Prostate gland (tissue), 2 donors: ENCODE data around the gene NTN1. TPM values are rescaled to one million over a fixed set of nuclear protein-coding genes. Genes with fewer than 3 reads are reported as not detected.

Source experiments
- DNase-seq: peaks from one replicate; pipeline ENCODE4 v3.0.0-alpha.2; 2019; ENCODE audit warnings: low spot score
- H3K27ac ChIP-seq, 2 donors: fragments of 200-600 bp; sonication (generic); 2 replicates each; pipeline ENCODE4 v1.5.1; 2017 to 2019
- H3K27me3 ChIP-seq: fragments of 200-600 bp; sonication (generic); replicated peaks from 2 replicates; pipeline ENCODE4 v1.5.1; 2019; ENCODE audit not compliant: insufficient read depth
- H3K36me3 ChIP-seq, 2 donors: fragments of 200-600 bp; sonication (generic); 1 replicate in 1 of 2; 2 replicates in 1 of 2; pipeline versions ENCODE4 v1.5.1 to v1.8.1; 2017 to 2019
- H3K4me1 ChIP-seq: fragments of 200-600 bp; sonication (generic); replicated peaks from 2 replicates; pipeline ENCODE4 v1.5.1; 2019
- H3K4me3 ChIP-seq, 2 donors: fragments of 200-600 bp; sonication (generic); 2 replicates each; pipeline ENCODE4 v1.5.1; 2017 to 2019
- H3K9me3 ChIP-seq: fragments of 200-600 bp; sonication (generic); 2 replicates; pipeline ENCODE4 v1.5.1; 2017
- CTCF ChIP-seq, 4 experiments: fragments of 200-600 bp in 2 of 4; fragments of 450-650 bp in 2 of 4; sonication (generic) in 2 of 4; IDR thresholded peaks; 1 replicate in 3 of 4; 2 replicates in 1 of 4; pipeline ENCODE4 v1.5.1; 2016 to 2019; ENCODE audit warnings: antibody characterized with exemption in 4 of 4, mild to moderate bottlenecking in 2 of 4, moderate library complexity in 2 of 4
- POLR2A ChIP-seq: fragments of 450-650 bp; IDR thresholded peaks from one replicate; pipeline ENCODE4 v1.6.1; 2016; ENCODE audit warnings: antibody characterized with exemption, mild to moderate bottlenecking
- POLR2AphosphoS5 ChIP-seq: sonication (generic); formaldehyde crosslinking; IDR thresholded peaks from one replicate; pipeline ENCODE4 v1.6.1; 2017; ENCODE audit warnings: antibody characterized with exemption
- WGBS: methylation state at CpG from one replicate; pipeline ENCODE4 v1.1.5; 2018; 5-methylcytosine and 5-hydroxymethylcytosine counted together
- intact Hi-C: fragments of 100-400 bp; cut with DNase I; formaldehyde crosslinking; loops from one replicate; pipeline ENCODE4 v1.14.2; 2022
- total RNA-seq, 2 donors: library from RNA; depleted of rRNA; stranded (reverse); fragments of >200 nt; gene quantifications; one replicate each; pipeline ENCODE4 v1.1.0, GENCODE V29; 2016

Gene NTN1
- total RNA-seq, 2 donors from 2014 or later: 9.2 to 11.4 TPM

DNA sequence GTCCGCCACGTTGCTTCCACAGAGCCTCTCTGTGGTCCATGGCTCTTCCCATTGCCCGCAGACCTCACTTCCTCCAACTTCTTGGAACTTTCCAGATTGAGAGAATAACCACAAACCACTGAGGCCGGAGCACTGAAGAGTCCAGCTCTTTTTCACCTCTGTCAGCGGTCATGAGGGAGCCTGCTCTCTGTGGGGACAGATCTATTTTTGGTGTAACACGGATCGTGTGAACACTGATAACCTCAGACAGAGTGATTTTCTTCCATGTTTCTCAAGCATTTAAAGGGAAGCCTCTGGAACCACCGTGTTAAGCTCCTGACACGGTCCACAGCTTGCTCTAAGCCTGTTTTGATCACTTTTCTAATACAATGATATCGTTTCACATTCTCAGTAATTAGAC lies 49.7 kb downstream of the NTN1 start:
- Histone ChIP-seq H3K36me3 (no peaks in the 10 kb centered on the region), H3K27me3 (no peaks in the 10 kb centered on the region), H3K4me1 (no peaks in the 10 kb centered on the region), H3K4me3 (no peak overlapping the region), H3K9me3 (no peaks in the 10 kb centered on the region), H3K27ac (no peak overlapping the region)
- no peak for TF ChIP-seq POLR2A
- TF ChIP-seq POLR2AphosphoS5: no peak
- no peak for TF ChIP-seq CTCF (IDR thresholded peaks at IDR 0.05)
- intact Hi-C loops: no loop called here
- WGBS: 92% methylated on average over 10 of the region's 10 CpGs
- DNase-seq: no peak

DNA sequence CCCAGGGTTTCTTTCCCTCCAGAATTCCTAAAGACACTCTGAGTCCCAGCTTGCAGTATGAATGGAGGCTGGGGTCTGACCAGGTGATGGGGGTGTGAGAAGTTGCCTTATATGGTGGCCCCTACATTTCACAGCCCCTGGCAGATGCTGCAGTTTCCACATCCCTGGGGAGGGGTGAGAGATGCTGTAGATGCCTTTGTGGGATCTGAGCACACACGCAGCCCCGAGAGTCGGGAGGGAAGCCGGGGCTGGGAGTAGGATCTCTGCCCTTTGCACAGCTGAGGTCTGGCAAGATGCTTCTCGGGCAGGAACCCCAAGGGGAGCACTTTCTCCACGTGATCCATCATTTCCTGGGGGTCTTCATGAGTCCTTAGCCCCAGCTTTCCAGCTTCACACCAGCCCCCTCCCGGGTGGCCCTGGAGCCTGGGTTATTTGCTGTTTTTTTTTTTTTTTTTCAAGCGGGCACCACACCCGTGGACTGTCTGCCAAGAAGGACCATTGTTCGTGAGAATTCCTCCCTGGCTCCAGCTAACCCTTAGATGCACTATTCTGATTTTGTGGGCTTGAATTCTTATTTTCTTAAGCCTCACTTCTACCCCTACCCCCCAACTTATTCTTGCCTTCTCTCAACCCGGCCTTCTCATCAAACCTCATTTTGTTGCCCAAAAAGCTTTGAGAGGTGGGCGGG lies 50.6 kb downstream of the NTN1 start:
- Histone ChIP-seq H3K27me3 (no peaks in the 10 kb centered on the region), H3K36me3 (no peaks in the 10 kb centered on the region), H3K4me1 (no peaks in the 10 kb centered on the region), H3K4me3 (no peak overlapping the region), H3K27ac (peak overlapping the region in 1 of 2 donors; percentile 63), H3K9me3 (no peaks in the 10 kb centered on the region)
- DNase-seq: no peak
- intact Hi-C loops: no loop called here
- TF ChIP-seq POLR2AphosphoS5: no peak
- WGBS: 56% methylated on average over 12 of the region's 12 CpGs

DNA sequence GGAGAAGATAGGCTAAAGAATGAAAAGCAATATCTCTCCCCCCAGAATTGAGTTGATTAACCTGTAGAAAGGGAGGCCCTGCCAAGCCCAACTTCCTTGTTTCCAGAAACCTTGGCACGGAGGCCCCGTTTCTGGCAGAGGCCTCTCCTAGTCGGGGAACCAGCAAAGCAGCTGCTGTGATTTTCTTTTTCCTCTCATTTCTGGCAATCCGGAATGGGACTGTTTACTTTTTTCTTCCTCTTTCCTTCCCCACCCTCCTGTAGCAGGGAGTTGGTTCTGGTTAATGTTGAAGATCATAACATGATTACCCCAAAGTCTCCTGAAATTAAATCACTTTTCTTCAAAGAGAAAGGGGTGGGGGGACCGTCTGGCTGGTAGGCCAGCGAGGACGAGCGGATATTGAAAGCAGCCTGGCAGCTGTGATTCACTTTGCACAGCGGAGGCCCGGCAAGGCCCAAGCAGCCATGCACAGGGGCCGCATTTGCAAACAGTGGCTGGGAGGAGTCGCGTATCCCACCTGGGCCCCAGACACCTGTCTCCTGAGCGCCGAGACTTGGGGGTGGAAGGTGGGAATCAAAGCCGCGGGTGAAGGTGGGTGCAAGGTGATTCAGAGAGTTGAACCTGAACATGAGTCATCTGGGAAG lies 51.5 kb downstream of the NTN1 start:
- 41% methylated on average over 17 of the region's 17 CpGs for WGBS
- H3K4me3 ChIP-seq: no peak overlapping the region
- peak overlapping the region in 1 of 2 donors; percentile 63 for H3K27ac ChIP-seq
- H3K27me3 ChIP-seq: no peaks in the 10 kb centered on the region
- no peaks in the 10 kb centered on the region for H3K9me3 ChIP-seq
- peak; percentile 81 for DNase-seq
- H3K4me1 ChIP-seq: no peaks in the 10 kb centered on the region
- TF ChIP-seq POLR2AphosphoS5 (peak; percentile 59), POLR2A (no peak)
- no peaks in the 10 kb centered on the region for H3K36me3 ChIP-seq
- intact Hi-C loops: no loop called here

GRCh38 chr17:9074131-9074530 lies 52.8 kb downstream of the NTN1 start:
- Histone ChIP-seq H3K4me1 (no peaks in the 10 kb centered on the region), H3K27me3 (no peaks in the 10 kb centered on the region), H3K27ac (no peak overlapping the region), H3K4me3 (no peak overlapping the region), H3K36me3 (no peaks in the 10 kb centered on the region), H3K9me3 (no peaks in the 10 kb centered on the region)
- DNase-seq: no peak
- intact Hi-C loops: no loop called here
- TF ChIP-seq POLR2AphosphoS5 (no peak), POLR2A (no peak), CTCF (IDR thresholded peaks at IDR 0.05) (no peak)
- 96% methylated on average over 16 of the region's 16 CpGs for WGBS

- no peaks in the 10 kb centered on the region for H3K36me3 ChIP-seq
- H3K9me3 ChIP-seq: no peaks in the 10 kb centered on the region
- no peaks in the 10 kb centered on the region for H3K4me1 ChIP-seq
- DNase-seq: no peak
- intact Hi-C loops: no loop called here
- no peak for TF ChIP-seq POLR2AphosphoS5
- no peak for TF ChIP-seq CTCF (IDR thresholded peaks at IDR 0.05)
- no peak for TF ChIP-seq POLR2A
- H3K27ac ChIP-seq: no peak overlapping the region
- no peak overlapping the region for H3K4me3 ChIP-seq
- no peaks in the 10 kb centered on the region for H3K27me3 ChIP-seq
- WGBS: 97% methylated on average over 4 of the region's 4 CpGs
These were observed 58.3 kb downstream of the NTN1 start for GRCh38 chr17:9079461-9080103.
